ENCODE data around the gene CEP131. TPM values are rescaled to one million over a fixed set of nuclear protein-coding genes. Genes with fewer than 3 reads are reported as not detected.

Gene CEP131
- total and polyA plus RNA-seq, 2 of the 8 experiments (the other 6 are each of a cell fraction or from before 2014, with no cell fraction given) = 5.9 to 23.2 TPM

DNA sequence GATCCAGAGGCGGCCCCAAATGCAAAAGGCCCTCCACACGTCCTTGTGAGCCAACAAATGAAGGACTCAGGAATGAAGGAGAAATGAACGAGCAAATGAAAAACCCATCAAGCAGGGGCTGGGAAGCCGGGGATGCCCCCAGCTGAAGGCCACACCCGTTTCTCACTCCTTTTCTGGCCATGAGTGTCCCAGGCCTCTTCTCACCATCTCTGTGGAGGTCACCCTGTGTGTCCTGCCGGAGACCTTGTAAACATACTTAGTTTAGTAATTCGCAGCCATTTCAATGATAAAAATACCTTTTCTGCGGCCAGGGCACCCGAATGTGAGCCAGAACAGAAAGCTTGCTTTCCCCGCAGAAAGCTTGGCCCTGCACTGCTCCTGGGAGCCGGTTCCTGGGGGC lies 35.6 kb downstream of the CEP131 start:
- POLR2A ChIA-PET (ENCODE audit: partially characterized antibody) = interaction anchor here (0.8 kb wide), 1 partner anchor 48 kb away, joined by 3 read pairs; no protein-coding TSS in a partner anchor
- DNase-seq (ENCODE audit: low read depth in 1 of 2, low spot score in 2 of 2) = no peak
- no peak overlapping the region for H2BK12ac ChIP-seq (ENCODE audit: low read depth, low read length)
- H4K91ac ChIP-seq (replicated peaks; ENCODE audit: insufficient read length, low read length) = no peak overlapping the region
- CTCF ChIA-PET (ENCODE audit: partially characterized antibody) = interaction anchor here (0.7 to 3.2 kb wide), 6 partner anchors 11 to 66 kb away, joined by 3 to 23 read pairs (median 4); no protein-coding TSS in a partner anchor
- H3K23me2 ChIP-seq (ENCODE audit: low read depth, low read length) = no peaks in the 10 kb centered on the region
- H4K8ac ChIP-seq (ENCODE audit: extremely low read depth, insufficient read depth, low read length) = no peak overlapping the region
- no peak overlapping the region for H3K9ac ChIP-seq (replicated peaks in 1 of 4; ENCODE audit: extremely low read depth in 1 of 4, low read depth in 3 of 4, low read length in 3 of 4)
- peaks cover 0 to 5% of the 10 kb centered on the region in 2 experiments for H4K20me1 ChIP-seq (replicated peaks in 1 of 2; ENCODE audit: control insufficient read depth in 1 of 2, insufficient read depth in 2 of 2, low read length in 2 of 2)
- H3K4me3 ChIP-seq (ENCODE audit: extremely low read depth in 1 of 4, insufficient read depth in 2 of 4, low read depth in 3 of 4, low read length in 4 of 4) = no peak overlapping the region
- no peaks in the 10 kb centered on the region; a peak in 1 of 4 replicates for H3K9me3 ChIP-seq (ENCODE audit: insufficient read depth in 2 of 2, low read depth in 1 of 2, low read length in 1 of 2)
- peaks cover 0 to 5% (median under 1%) of the 10 kb centered on the region in 4 experiments; a peak in 2 of 7 replicates for H3K4me1 ChIP-seq (replicated peaks in 1 of 4; ENCODE audit: control insufficient read depth in 3 of 4, insufficient read depth in 4 of 4, low read length in 3 of 4)
- H3K36me3 ChIP-seq (ENCODE audit: control insufficient read depth in 2 of 4, insufficient read depth in 4 of 4, low read length in 3 of 4) = peaks cover 0 to 7% (median 0%) of the 10 kb centered on the region in 4 experiments; a peak in 3 of 8 replicates
- H3K4me2 ChIP-seq (ENCODE audit: insufficient read depth in 1 of 2, low read depth in 2 of 2, low read length in 2 of 2) = no peak overlapping the region
- H2BK5ac ChIP-seq (ENCODE audit: low read depth, low read length) = no peak overlapping the region
- no peak overlapping the region for H4K5ac ChIP-seq (ENCODE audit: insufficient read length, low read depth, low read length)
- H3K56ac ChIP-seq (replicated peaks; ENCODE audit: insufficient read length, low read depth, low read length) = no peak overlapping the region
- H2BK15ac ChIP-seq (ENCODE audit: low read length) = no peak overlapping the region
- no peak overlapping the region for H2BK20ac ChIP-seq (ENCODE audit: low read length)
- no peaks in the 10 kb centered on the region for H3K27me3 ChIP-seq (replicated peaks in 1 of 4; ENCODE audit: control insufficient read depth in 3 of 4, extremely low read depth in 1 of 4, insufficient read depth in 3 of 4, low read length in 3 of 4)
- no peak overlapping the region for H2BK120ac ChIP-seq (replicated peaks; ENCODE audit: low read depth, low read length)
- no peak overlapping the region for H2AK5ac ChIP-seq (ENCODE audit: low read depth, low read length)
- no peak overlapping the region for H3K27ac ChIP-seq (ENCODE audit: low read depth, low read length)
- 94% methylated on average over 11 of the region's 11 CpGs; no CpG with 5 or more reads in 1 of the 2 experiments for WGBS, 2 experiments (ENCODE audit: extremely low coverage in 1 of 2, insufficient coverage in 1 of 2, insufficient read length in 1 of 2, insufficient replicate concordance in 2 of 2, low coverage in 1 of 2, low lambda C conversion rate in 2 of 2, missing lambda C conversion rate in 1 of 2)
- FAIRE-seq = no peak
- no peaks in the 10 kb centered on the region for H3K79me2 ChIP-seq (ENCODE audit: control insufficient read depth in 1 of 2, insufficient read depth in 2 of 2, low read length in 2 of 2)
- H3K79me1 ChIP-seq (ENCODE audit: low read depth, low read length) = no peaks in the 10 kb centered on the region
- H3K4ac ChIP-seq (replicated peaks; ENCODE audit: insufficient read length, low read depth, low read length) = no peak overlapping the region
- no peak overlapping the region for H3K18ac ChIP-seq (ENCODE audit: extremely low read depth, low read length)
- H3K14ac ChIP-seq (ENCODE audit: insufficient read length) = no peak overlapping the region
- H2AFZ ChIP-seq (ENCODE audit: low read length) = no peak overlapping the region
- H3K23ac ChIP-seq (ENCODE audit: insufficient read length) = no peak overlapping the region

All from H1 (cell line).